Omental fat pad (tissue), 4 donors: ENCODE data around the gene HLA-C. TPM values are rescaled to one million over a fixed set of nuclear protein-coding genes. Genes with fewer than 3 reads are reported as not detected.

Source experiments
- ATAC-seq: fragments of 150-250 bp; one replicate; pipeline ENCODE4 v1.9.1; 2016; ENCODE audit warnings: mild to moderate bottlenecking, moderate library complexity; ENCODE audit not compliant: low FRiP score
- DNase-seq: peaks from one replicate; pipeline ENCODE4 v3.0.0-alpha.2; 2019; ENCODE audit warnings: low spot score
- CTCF ChIP-seq, 3 donors: fragments of 450-650 bp; IDR thresholded peaks; one replicate each; pipeline ENCODE4 v1.5.1; 2016 to 2017; ENCODE audit warnings: antibody characterized with exemption in 3 of 3, mild to moderate bottlenecking in 3 of 3, moderate library complexity in 2 of 3
- total RNA-seq, 4 donors: library from RNA; depleted of rRNA; stranded (reverse); fragments of >200 nt; gene quantifications; one replicate each; pipeline ENCODE4 v1.1.0, GENCODE V29; 2016

HLA-C gene
- total RNA-seq, 4 donors from 2014 or later: 210 to 923 (median 462) TPM

- TF ChIP-seq CTCF (IDR thresholded peaks at IDR 0.05): no peak
- no peak for ATAC-seq
Observed at GRCh38 chr6:31272436-31272835, 544 bp upstream of the HLA-C start.

DNA sequence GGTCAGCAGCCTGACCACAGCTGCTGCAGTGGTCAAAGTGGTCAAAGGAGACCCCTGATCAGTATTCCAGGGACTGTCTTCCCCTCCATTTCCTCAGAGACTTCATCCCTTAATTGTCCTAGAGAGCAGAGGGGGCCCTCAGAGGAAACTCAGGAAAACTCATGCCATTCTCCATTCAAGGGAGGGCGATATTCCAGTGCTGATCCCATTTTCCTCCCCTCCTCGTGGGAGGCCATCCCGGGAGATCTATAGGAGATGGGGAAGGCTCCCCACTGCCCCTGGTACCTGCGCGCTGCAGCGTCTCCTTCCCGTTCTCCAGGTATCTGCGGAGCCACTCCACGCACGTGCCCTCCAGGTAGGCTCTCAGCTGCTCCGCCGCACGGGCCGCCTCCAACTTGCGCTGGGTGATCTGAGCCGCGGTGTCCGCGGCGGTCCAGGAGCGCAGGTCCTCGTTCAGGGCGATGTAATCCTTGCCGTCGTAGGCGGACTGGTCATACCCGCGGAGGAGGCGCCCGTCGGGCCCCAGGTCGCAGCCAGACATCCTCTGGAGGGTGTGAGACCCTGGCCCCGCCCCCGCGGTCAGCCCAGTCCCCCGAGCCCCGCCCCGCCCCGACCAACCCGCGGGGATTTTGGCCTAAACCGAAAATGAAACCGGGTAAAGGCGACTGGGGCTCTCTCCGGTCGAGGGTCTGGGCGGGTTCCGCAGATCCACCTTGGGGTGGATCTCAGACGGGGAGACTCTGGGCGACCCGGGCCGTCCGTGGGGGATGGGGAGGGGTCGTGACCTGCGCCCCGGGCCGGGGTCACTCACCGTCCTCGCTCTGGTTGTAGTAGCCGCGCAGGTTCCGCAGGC is 878 bp downstream of the HLA-C start:
- peak; percentile 70 for ATAC-seq
- no peak for TF ChIP-seq CTCF (IDR thresholded peaks at IDR 0.05)
- no peak for DNase-seq

More at GRCh38 chr6:31272436-31272835, 544 bp upstream of the HLA-C start:
- no peak for DNase-seq

- DNase-seq (no peak), ATAC-seq (no peak)
- no peak for TF ChIP-seq CTCF (IDR thresholded peaks at IDR 0.05)
Observed at GRCh38 chr6:31268836-31269235, 3.1 kb downstream of the HLA-C start.

DNA sequence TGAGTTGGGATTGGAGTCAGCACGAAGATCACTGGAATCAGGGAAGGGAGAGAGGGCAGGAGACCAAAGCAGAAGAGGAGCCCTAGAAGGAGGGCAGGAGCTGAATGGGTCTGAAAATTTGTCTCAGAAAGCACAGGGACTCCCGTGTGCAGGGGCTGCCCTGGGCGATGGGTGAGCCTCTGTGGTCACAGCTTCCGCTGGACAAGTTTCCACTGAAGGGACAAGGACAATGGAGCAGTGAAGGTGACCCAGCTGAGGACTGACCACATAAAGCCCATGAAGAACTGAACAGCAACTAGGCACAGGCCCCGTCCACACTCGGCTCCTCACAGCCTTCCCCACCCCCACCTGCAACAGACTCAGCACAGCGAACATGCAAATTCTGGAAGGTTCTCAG is 3.5 kb downstream of the HLA-C start:
- ATAC-seq (no peak), DNase-seq (no peak)

DNA sequence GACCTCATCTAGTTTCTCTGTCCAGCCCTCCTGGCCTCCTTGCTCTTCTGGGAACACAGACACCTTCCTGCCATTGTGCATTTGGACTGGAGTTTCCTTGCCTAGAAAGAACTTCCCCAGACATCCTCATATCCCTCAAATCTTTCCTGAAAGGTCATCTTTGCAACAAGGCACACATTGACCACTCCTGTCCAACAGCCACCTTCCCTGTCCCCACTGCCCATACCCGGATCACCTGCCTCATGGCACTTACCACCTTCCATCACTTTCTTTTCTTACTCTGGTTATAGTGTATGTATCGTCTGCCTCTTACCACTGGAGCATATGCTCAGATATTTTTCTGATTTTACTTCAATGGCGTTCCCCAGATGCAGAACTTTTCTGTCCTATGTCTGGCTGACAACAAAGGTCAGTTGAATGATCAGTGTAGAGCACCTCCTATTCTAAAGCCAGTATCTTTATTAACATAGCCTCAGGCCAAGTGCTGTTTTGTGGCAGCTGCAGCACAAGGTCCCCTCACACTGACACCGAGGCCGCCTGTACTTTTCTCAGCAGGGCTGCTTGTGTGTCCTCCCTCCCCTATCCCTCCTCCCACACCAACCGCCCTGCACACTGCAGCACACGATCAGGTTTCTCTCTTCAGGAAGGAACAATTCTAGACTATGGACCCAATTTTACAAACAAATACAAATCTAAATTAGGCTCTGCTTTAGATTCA is 4.1 kb downstream of the HLA-C start:
- DNase-seq (no peak), ATAC-seq (no peak)
- no peak for TF ChIP-seq CTCF (IDR thresholded peaks at IDR 0.05)

More for the DNA sequence above, 3.5 kb downstream of the HLA-C start:
- TF ChIP-seq CTCF (IDR thresholded peaks at IDR 0.05): no peak

DNA sequence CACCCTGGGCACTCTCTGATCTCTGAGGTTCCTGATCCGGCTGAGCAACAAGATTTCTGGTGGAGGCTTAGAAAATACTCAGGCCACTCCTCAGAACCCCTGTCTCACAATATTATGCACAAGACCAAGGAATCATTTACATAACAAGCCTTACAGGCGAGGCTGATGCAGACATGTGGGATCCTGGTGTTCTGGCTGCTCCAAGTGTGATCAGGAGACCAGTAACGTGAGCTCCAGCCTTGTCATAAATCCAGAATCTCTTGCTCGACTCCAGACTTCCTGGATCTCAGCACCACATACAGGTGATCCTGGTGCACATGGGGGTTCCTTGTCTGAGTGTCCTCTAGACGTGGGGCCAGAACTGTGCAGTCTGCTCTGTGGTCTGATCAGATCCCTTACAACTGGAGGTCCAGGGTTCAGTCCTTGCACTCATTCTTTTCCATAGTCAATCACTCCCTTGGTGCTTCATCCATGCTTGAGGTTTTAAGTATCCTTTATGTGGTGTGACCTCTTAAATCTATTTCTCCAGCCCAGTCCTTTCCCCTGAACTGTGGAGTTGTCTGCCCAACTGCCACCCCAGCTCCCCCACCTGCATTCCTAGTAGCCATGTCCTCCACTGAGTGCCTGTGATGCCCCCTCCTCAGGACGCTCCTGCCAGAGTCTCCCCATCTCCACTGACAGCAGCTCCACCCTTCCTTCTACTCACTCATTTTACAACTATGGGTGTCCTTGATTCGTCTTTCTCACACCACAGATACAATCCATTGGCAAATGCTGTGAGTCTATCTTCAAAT is 5.1 kb downstream of the HLA-C start:
- no peak for TF ChIP-seq CTCF (IDR thresholded peaks at IDR 0.05)
- ATAC-seq: no peak
- no peak for DNase-seq
